Neural cell (in vitro differentiated cells): Measurements from ENCODE around the gene PTPRQ.

Source experiments
- EP300 ChIP-seq: fragments of 450-650 bp; conservative IDR thresholded peaks from 2 replicates; pipeline ENCODE4 v1.6.1; 2014; ENCODE audit warnings: antibody characterized with exemption, mild to moderate bottlenecking, moderate library complexity; ENCODE audit not compliant: poor library complexity, severe bottlenecking
- MXI1 ChIP-seq: fragments of 450-650 bp; conservative IDR thresholded peaks from 2 replicates; pipeline ENCODE4 v1.6.1; 2014; ENCODE audit warnings: antibody characterized with exemption, mild to moderate bottlenecking; ENCODE audit not compliant: poor library complexity, severe bottlenecking
- POLR2AphosphoS5 ChIP-seq: IDR thresholded peaks from 2 replicates; pipeline ENCODE4 v1.6.1; 2012
- RAD21 ChIP-seq: fragments of 450-650 bp; conservative IDR thresholded peaks from 2 replicates; pipeline ENCODE4 v1.6.1; 2014; ENCODE audit warnings: antibody characterized with exemption, mild to moderate bottlenecking, moderate library complexity
- SMC3 ChIP-seq: fragments of 450-650 bp; conservative IDR thresholded peaks from 2 replicates; pipeline ENCODE4 v1.6.1; 2014; ENCODE audit warnings: antibody characterized with exemption, mild to moderate bottlenecking, moderate library complexity; ENCODE audit not compliant: poor library complexity
- TF ChIP-seq, protein P1 (sequence below): fragments of 450-650 bp; IDR thresholded peaks from 2 replicates; pipeline ENCODE4 v1.5.1; 2014; ENCODE audit warnings: antibody characterized with exemption, mild to moderate bottlenecking, moderate library complexity; ENCODE audit not compliant: poor library complexity, severe bottlenecking

- TF ChIP-seq, protein P1, sequence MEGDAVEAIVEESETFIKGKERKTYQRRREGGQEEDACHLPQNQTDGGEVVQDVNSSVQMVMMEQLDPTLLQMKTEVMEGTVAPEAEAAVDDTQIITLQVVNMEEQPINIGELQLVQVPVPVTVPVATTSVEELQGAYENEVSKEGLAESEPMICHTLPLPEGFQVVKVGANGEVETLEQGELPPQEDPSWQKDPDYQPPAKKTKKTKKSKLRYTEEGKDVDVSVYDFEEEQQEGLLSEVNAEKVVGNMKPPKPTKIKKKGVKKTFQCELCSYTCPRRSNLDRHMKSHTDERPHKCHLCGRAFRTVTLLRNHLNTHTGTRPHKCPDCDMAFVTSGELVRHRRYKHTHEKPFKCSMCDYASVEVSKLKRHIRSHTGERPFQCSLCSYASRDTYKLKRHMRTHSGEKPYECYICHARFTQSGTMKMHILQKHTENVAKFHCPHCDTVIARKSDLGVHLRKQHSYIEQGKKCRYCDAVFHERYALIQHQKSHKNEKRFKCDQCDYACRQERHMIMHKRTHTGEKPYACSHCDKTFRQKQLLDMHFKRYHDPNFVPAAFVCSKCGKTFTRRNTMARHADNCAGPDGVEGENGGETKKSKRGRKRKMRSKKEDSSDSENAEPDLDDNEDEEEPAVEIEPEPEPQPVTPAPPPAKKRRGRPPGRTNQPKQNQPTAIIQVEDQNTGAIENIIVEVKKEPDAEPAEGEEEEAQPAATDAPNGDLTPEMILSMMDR, result no peak
- TF ChIP-seq MXI1 (no peak), EP300 (no peak), POLR2AphosphoS5 (no peak), RAD21 (no peak), SMC3 (no peak)
These were observed 263.8 kb downstream of the PTPRQ start for GRCh38 chr12:80707830-80708258.
